A549 (cell line): ENCODE data around the gene NSD1. TPM values are rescaled to one million over a fixed set of nuclear protein-coding genes. Genes with fewer than 3 reads are reported as not detected.

Experiments
- ATAC-seq, 2 experiments: fragments of 200-7000 bp in 1 of 2; fragments of >200 bp in 1 of 2; cut with Nextera tagmentation in 1 of 2; cut with Tn5 transposase in 1 of 2; 3 replicates each; pipeline versions ENCODE4 v1.8.0 to v1.9.1; 2018 to 2020; ENCODE audit warnings: mild to moderate bottlenecking in 1 of 2, moderate library complexity in 1 of 2
- CTCF ChIA-PET: fragments of 300-600 bp; sonication (Branson Sonifier 250); formaldehyde crosslinking; extraction: SDS; loops from one replicate; lab custom pipeline; 2021; ENCODE audit warnings: antibody characterized with exemption, inconsistent platforms; lab: Yijun Ruan, JAX
- POLR2A ChIA-PET: fragments of 350-600 bp; formaldehyde crosslinking; extraction: SDS; loops from one replicate; lab custom pipeline; 2021; ENCODE audit warnings: antibody characterized with exemption, inconsistent platforms; lab: Yijun Ruan, JAX
- DNase-seq, 2 experiments: peaks; one replicate each; pipeline versions ENCODE4 v3.0.0 to v3.0.0-alpha.2; 2011 to 2016; ENCODE audit warnings: low read depth in 1 of 2, low spot score in 1 of 2
- FAIRE-seq: peaks from 2 replicates; lab custom pipeline; 2011; peaks lifted over from hg19 to GRCh38; lab: Jason Lieb, UNC
- H3K27ac ChIP-seq, 2 experiments: fragments of >200 bp; sonication (Bioruptor Twin); formaldehyde crosslinking; 3 replicates each; pipeline ENCODE4 v1.5.1; 2016 to 2017
- H3K4me1 ChIP-seq: fragments of >200 bp; sonication (Bioruptor Twin); formaldehyde crosslinking; 3 replicates; pipeline ENCODE4 v1.6.1; 2016
- H3K4me2 ChIP-seq: fragments of >200 bp; sonication (Bioruptor Twin); formaldehyde crosslinking; 3 replicates; pipeline ENCODE4 v1.6.1; 2016
- H3K4me3 ChIP-seq: fragments of >200 bp; sonication (Bioruptor Twin); formaldehyde crosslinking; 3 replicates; pipeline ENCODE4 v1.5.1; 2016
- H3K9me3 ChIP-seq: fragments of >200 bp; sonication (Bioruptor Twin); formaldehyde crosslinking; 3 replicates; pipeline ENCODE4 v1.6.1; 2016
- ATOH8 ChIP-seq: fragments of 250-450 bp; sonication (Bioruptor Pico); IDR thresholded peaks from 2 replicates; pipeline ENCODE4 v1.5.0; 2020; ENCODE audit warnings: low read depth, mild to moderate bottlenecking, moderate library complexity
- BCL3 ChIP-seq: fragments of >200 bp; sonication (Bioruptor Twin); formaldehyde crosslinking; IDR thresholded peaks from 3 replicates; pipeline ENCODE4 v1.6.1; 2016
- CTCF ChIP-seq: fragments of >200 bp; sonication (Bioruptor Twin); formaldehyde crosslinking; IDR thresholded peaks from 3 replicates; pipeline ENCODE4 v1.5.1; 2016
- EHMT2 ChIP-seq: fragments of 200-600 bp; sonication (generic); IDR thresholded peaks from 2 replicates; pipeline ENCODE4 v1.6.1; 2016; ENCODE audit warnings: antibody characterized with exemption, low read depth, mild to moderate bottlenecking, moderate library complexity
- ELK1 ChIP-seq: fragments of 150-350 bp; IDR thresholded peaks from 2 replicates; pipeline ENCODE4 v1.6.1; 2014; ENCODE audit warnings: low read depth, mild to moderate bottlenecking, low read length
- HDAC2 ChIP-seq: fragments of 200-600 bp; sonication (generic); IDR thresholded peaks from 2 replicates; pipeline ENCODE4 v1.6.1; 2016
- HES2 ChIP-seq: fragments of >200 bp; sonication (Bioruptor Twin); formaldehyde crosslinking; IDR thresholded peaks from 2 replicates; pipeline ENCODE4 v1.6.1; 2016
- HEYL ChIP-seq: fragments of 250-450 bp; sonication (Bioruptor Pico); IDR thresholded peaks from 2 replicates; pipeline ENCODE4 v1.8.0; 2021; ENCODE audit warnings: mild to moderate bottlenecking, moderate library complexity
- HOXB5 ChIP-seq: fragments of 250-450 bp; sonication (Bioruptor Pico); IDR thresholded peaks from 2 replicates; pipeline ENCODE4 v1.5.0; 2020; ENCODE audit warnings: mild to moderate bottlenecking, moderate library complexity
- MAZ ChIP-seq: fragments of 150-350 bp; IDR thresholded peaks from 2 replicates; pipeline ENCODE4 v1.6.1; 2014; ENCODE audit warnings: antibody characterized with exemption, low read depth, low read length, borderline replicate concordance
- NFE2L2 ChIP-seq: fragments of 150-350 bp; conservative IDR thresholded peaks from 2 replicates; pipeline ENCODE4 v1.6.1; 2014; ENCODE audit warnings: low read length
- NR3C1 ChIP-seq: fragments of >200 bp; sonication (Bioruptor Twin); formaldehyde crosslinking; IDR thresholded peaks from 3 replicates; pipeline ENCODE4 v1.6.1; 2017
- PBX3 ChIP-seq: IDR thresholded peaks from 2 replicates; pipeline ENCODE4 v1.6.1; 2012
- POLR2A ChIP-seq: IDR thresholded peaks from 2 replicates; pipeline ENCODE4 v1.6.1; 2012; ENCODE audit warnings: mild to moderate bottlenecking, low read length
- SMC3 ChIP-seq: fragments of >200 bp; sonication (Bioruptor Twin); formaldehyde crosslinking; IDR thresholded peaks from 3 replicates; pipeline ENCODE4 v1.6.1; 2018; ENCODE audit warnings: inconsistent platforms
- SREBF2 ChIP-seq: fragments of 450-650 bp; IDR thresholded peaks from 2 replicates; pipeline ENCODE4 v1.6.1; 2014; ENCODE audit warnings: mild to moderate bottlenecking, moderate library complexity
- ZFP36 ChIP-seq: fragments of 450-650 bp; IDR thresholded peaks from 2 replicates; pipeline ENCODE4 v1.6.1; 2014; ENCODE audit warnings: borderline replicate concordance; ENCODE audit not compliant: partially characterized antibody
- WGBS: methylation state at CpG from one replicate; pipeline ENCODE4 v1.1.6; 2017; ENCODE audit errors: missing lambda C conversion rate; 5-methylcytosine and 5-hydroxymethylcytosine counted together
- polyA plus RNA-seq, 4 experiments: library from polyadenylated mRNA; depleted of rRNA in 3 of 4; stranded (reverse); fragments of >200 nt; fragmentation: RNase III in 1 of 4; extraction: RNeasy Plus Mini Kit Qiagen cat#74134 plus additional on column Dnase treatment in 1 of 4; gene quantifications; 2 replicates in 3 of 4; 3 replicates in 1 of 4; pipeline ENCODE4 v1.2.3, GENCODE V29; 2011 to 2017

The NSD1 gene
- polyA plus RNA-seq, 2 of the 4 experiments (the other 2 are of a cell fraction), result 16.3 to 38.2 TPM

- H3K4me3 ChIP-seq, result no peak overlapping the region
- TF ChIP-seq BCL3 (no peak), PBX3 (no peak), NFE2L2 (no peak), HES2 (no peak), HOXB5 (CRISPR knock-in tag) (no peak), CTCF (no peak), POLR2A (no peak), HDAC2 (no peak), ZFP36 (no peak), EHMT2 (no peak), ELK1 (no peak)
- DNase-seq, result no peak
- H3K9me3 ChIP-seq, result no peaks in the 10 kb centered on the region
- WGBS, result 87% methylated on average over 3 of the region's 3 CpGs
- peaks cover 17% of the 10 kb centered on the region for H3K4me1 ChIP-seq
- CTCF ChIA-PET, result interaction anchor here (0.6 to 1.8 kb wide), 3 partner anchors 24 to 70 kb away, joined by 3 to 8 read pairs (median 3); no protein-coding TSS in a partner anchor
- FAIRE-seq, result no peak
- POLR2A ChIA-PET, result no interaction called here
- H3K4me2 ChIP-seq, result no peak overlapping the region
- ATAC-seq, result no peak
- no peak overlapping the region for H3K27ac ChIP-seq
These were observed 7.9 kb downstream of the NSD1 start for GRCh38 chr5:177141496-177141895.

- TF ChIP-seq HDAC2 (no peak), SMC3 (no peak), SREBF2 (no peak), MAZ (no peak), ATOH8 (CRISPR knock-in tag) (no peak)
- Histone ChIP-seq H3K4me3 (no peak overlapping the region), H3K4me1 (peaks cover 15% of the 10 kb centered on the region; the same call in 2 of the 3 replicates), H3K27ac (no peak overlapping the region), H3K9me3 (no peaks in the 10 kb centered on the region), H3K4me2 (no peak overlapping the region)
- ChIA-PET CTCF (interaction anchor here (1.6 kb wide), 1 partner anchor 28 kb away, joined by 3 read pairs; no protein-coding TSS in a partner anchor), POLR2A (no interaction called here)
- 90% methylated on average over 2 of the region's 2 CpGs for WGBS
- FAIRE-seq, result no peak
- DNase-seq, result no peak
- peak in 1 of 2 experiments; percentile 27; a peak in 1 of 6 replicates for ATAC-seq
These were observed 8.6 kb downstream of the NSD1 start for GRCh38 chr5:177142098-177142611.

- WGBS, result 86% methylated on average over 1 of the region's 1 CpG
- Histone ChIP-seq H3K4me2 (no peak overlapping the region), H3K27ac (no peak overlapping the region), H3K9me3 (no peaks in the 10 kb centered on the region), H3K4me1 (peaks cover 12% of the 10 kb centered on the region; the same call in 2 of the 3 replicates)
- no peak for DNase-seq
- FAIRE-seq, result no peak
- ChIA-PET POLR2A (no interaction called here), CTCF (interaction anchor here (1.6 kb wide), 1 partner anchor 28 kb away, joined by 3 read pairs; no protein-coding TSS in a partner anchor)
- no peak for ATAC-seq
- no peak for TF ChIP-seq NR3C1
- no peak for TF ChIP-seq HOXB5 (CRISPR knock-in tag)
- no peak for TF ChIP-seq HEYL (CRISPR knock-in tag)
- TF ChIP-seq, all 56 proteins: peak for 0
- H3K4me3 ChIP-seq, result no peak overlapping the region
These were observed 9.2 kb downstream of the NSD1 start for GRCh38 chr5:177142778-177143177.
